ENCODE measurements around the gene COP1. TPM values are rescaled to one million over a fixed set of nuclear protein-coding genes. Genes with fewer than 3 reads are reported as not detected.

Gene COP1
- total and polyA plus RNA-seq, 10 of the 15 experiments (the other 5 are each of a cell fraction or from before 2014, with no cell fraction given): 17.7 to 49.9 (median 38.7) TPM

DNA sequence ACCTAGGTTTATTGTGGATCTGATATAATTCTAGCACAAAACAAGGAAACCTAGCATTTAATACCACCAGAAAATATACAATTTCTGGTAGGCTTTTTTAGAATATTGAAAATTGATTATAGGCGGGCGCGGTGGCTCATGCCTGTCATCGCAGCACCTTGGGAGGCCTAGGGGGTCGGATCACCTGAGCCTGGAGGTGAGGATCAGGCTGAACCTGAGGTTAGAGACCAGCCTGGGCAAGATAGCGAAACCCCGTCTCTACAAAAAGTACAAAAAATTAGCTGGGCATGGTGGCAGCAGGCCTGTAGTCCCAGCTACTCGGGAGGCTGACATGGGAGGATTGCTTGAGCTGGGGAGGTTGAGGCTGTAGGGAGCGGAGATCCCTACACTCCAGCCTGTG is 948 bp upstream of the COP1 start:
- Histone ChIP-seq H3K4me1 (ENCODE audit: control insufficient read depth, insufficient read depth, low read length) (peaks cover 7% of the 10 kb centered on the region; the same call in 1 of the 2 replicates), H3K36me3 (ENCODE audit: control insufficient read depth in 2 of 2, insufficient read depth in 2 of 2, low read length in 1 of 2) (no peaks in the 10 kb centered on the region), H3K79me2 (ENCODE audit: control insufficient read depth, insufficient read depth, low read length) (peaks cover 39% of the 10 kb centered on the region), H4K20me1 (ENCODE audit: control insufficient read depth, insufficient read depth) (no peaks in the 10 kb centered on the region; the same call in 1 of the 2 replicates), H3K27ac (ENCODE audit: control insufficient read depth, insufficient read depth) (peak overlapping the region; percentile 90), H2AFZ (ENCODE audit: control insufficient read depth, low read depth, low read length) (peak overlapping the region; percentile 90), H3K4me3 (peak overlapping the region; percentile 69), H3K4me2 (ENCODE audit: control insufficient read depth, insufficient read depth) (peak overlapping the region; percentile 75), H3K27me3 (replicated peaks in 1 of 2; ENCODE audit: control insufficient read depth in 2 of 2, insufficient read depth in 2 of 2, low read length in 1 of 2) (no peaks in the 10 kb centered on the region), H3K9me3 (replicated peaks; ENCODE audit: control insufficient read depth, insufficient read depth, low read length) (no peaks in the 10 kb centered on the region), H3K9ac (ENCODE audit: control insufficient read depth, insufficient read depth, low read length) (peak overlapping the region; percentile 96)
- TSS peak; percentile 97 for BruUV-seq (replicated peaks)
- RAD21 ChIA-PET (ENCODE audit: unreplicated experiment): interaction anchor here (0.7 to 1.2 kb wide), 3 partner anchors 15 to 30 kb away, joined by 3 to 4 read pairs (median 3); no protein-coding TSS in a partner anchor
- POLR2A ChIA-PET: interaction anchor here (0.5 to 1.0 kb wide), 3 partner anchors 15 to 1242 kb away, joined by 3 read pairs; no protein-coding TSS in a partner anchor
- CTCF ChIA-PET: interaction anchor here (0.7 to 1.3 kb wide), 3 partner anchors 22 to 88 kb away, joined by 3 to 5 read pairs (median 5); no protein-coding TSS in a partner anchor
- ATAC-seq (peak; percentile 1; the same call in 1 of the 3 replicates), FAIRE-seq (no peak), DNase-seq (ENCODE audit: low read depth, low spot score) (no peak)
- TF ChIP-seq STAT1 (conservative IDR thresholded peaks at IDR 0.05) (no peak), SRF (IDR thresholded peaks at IDR 0.05; ENCODE audit: low read depth in 2 of 2, low read length in 2 of 2) (no peak)
- WGBS (ENCODE audit: insufficient coverage, insufficient replicate concordance, low lambda C conversion rate, missing lambda C conversion rate): 17% methylated on average over 9 of the region's 9 CpGs
- SMC1A ChIA-PET (ENCODE audit: uncharacterized antibody, unreplicated experiment): interaction anchor here (0.8 to 1.5 kb wide), 7 partner anchors 13 to 296 kb away, joined by 3 to 4 read pairs (median 4); no protein-coding TSS in a partner anchor
- intact Hi-C loops (cut with micrococcal nuclease; ENCODE audit: unreplicated experiment): no loop called here
- in situ Hi-C loops (cut with MboI): no loop called here

DNA sequence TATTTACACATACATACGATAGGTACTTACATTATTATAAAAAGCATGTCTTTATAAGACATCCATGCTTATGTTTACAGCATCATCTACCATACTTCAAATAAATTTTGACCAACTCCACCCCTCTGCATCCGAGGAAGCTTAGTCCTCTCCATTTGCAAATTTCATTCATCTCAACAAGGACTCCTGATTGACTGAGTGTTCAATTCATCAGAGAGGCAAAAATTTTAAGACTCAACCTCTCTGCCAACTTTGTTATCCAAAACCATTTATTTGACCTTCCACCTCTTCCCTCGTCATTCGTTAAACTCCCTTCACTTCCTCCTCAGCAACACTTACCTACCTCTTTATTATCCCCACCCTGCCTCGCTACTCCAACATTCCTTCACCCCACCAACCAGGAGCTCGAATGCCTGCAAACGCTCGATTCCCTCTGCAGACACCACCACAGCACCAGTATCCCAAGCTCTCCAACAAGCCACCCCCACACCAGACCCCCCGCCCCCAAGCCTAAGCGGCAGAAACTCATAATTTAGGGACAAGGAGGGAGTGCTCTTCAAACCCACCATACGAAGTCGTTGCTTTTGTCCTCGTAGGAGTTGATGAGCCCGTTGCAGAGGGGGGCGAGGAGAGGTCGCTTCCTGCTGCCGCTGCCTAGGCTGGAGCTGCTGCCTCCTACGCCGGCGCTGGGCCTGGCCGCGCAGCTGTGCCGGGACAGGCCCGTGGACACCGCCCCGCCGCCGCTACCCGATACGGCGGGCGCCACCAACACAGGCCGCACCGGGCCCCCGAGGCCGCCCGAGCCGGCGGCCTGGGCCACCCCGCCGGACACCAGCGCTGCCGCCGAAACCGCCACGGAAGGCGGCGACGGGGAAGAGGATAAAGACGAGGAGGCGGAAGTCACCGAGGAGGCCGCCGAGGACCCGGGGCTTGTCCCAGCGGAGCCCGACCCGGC is 803 bp downstream of the COP1 start:
- H3K9ac ChIP-seq (ENCODE audit: control insufficient read depth, insufficient read depth, low read length): peak overlapping the region; percentile 96
- peak overlapping the region; percentile 90 for H2AFZ ChIP-seq (ENCODE audit: control insufficient read depth, low read depth, low read length)
- 1% methylated on average over 50 of the region's 58 CpGs for WGBS (ENCODE audit: insufficient coverage, insufficient replicate concordance, low lambda C conversion rate, missing lambda C conversion rate)
- peaks cover 55% of the 10 kb centered on the region for H3K79me2 ChIP-seq (ENCODE audit: control insufficient read depth, insufficient read depth, low read length)
- RAD21 ChIA-PET (ENCODE audit: unreplicated experiment): interaction anchor here (1.2 kb wide), 2 partner anchors 12 to 21 kb away, joined by 3 read pairs; no protein-coding TSS in a partner anchor
- H3K4me2 ChIP-seq (ENCODE audit: control insufficient read depth, insufficient read depth): peak overlapping the region; percentile 89
- SMC1A ChIA-PET (ENCODE audit: uncharacterized antibody, unreplicated experiment): interaction anchor here (0.6 to 1.8 kb wide), 2 partner anchors 11 to 101 kb away, joined by 3 to 7 read pairs; no protein-coding TSS in a partner anchor
- H3K36me3 ChIP-seq (ENCODE audit: control insufficient read depth in 2 of 2, insufficient read depth in 2 of 2, low read length in 1 of 2): no peaks in the 10 kb centered on the region
- no peak for FAIRE-seq
- peak overlapping the region; percentile 90 for H3K27ac ChIP-seq (ENCODE audit: control insufficient read depth, insufficient read depth)
- intact Hi-C loops (cut with micrococcal nuclease; ENCODE audit: unreplicated experiment) (loop anchor here (2.0 kb wide), 1 partner anchor 87 kb away; no protein-coding TSS in a partner anchor), in situ Hi-C loops (cut with MboI) (no loop called here)
- no TSS peak for BruUV-seq (replicated peaks)
- peaks cover 7% of the 10 kb centered on the region; the same call in 1 of the 2 replicates for H3K4me1 ChIP-seq (ENCODE audit: control insufficient read depth, insufficient read depth, low read length)
- H3K4me3 ChIP-seq: peak overlapping the region; percentile 69
- DNase-seq (ENCODE audit: low read depth, low spot score): no peak
- POLR2A ChIA-PET: interaction anchor here (0.6 to 1.8 kb wide), 2 partner anchors 10 to 12 kb away, joined by 3 to 6 read pairs; no protein-coding TSS in a partner anchor
- no peaks in the 10 kb centered on the region; the same call in 1 of the 2 replicates for H4K20me1 ChIP-seq (ENCODE audit: control insufficient read depth, insufficient read depth)
- H3K27me3 ChIP-seq (replicated peaks in 1 of 2; ENCODE audit: control insufficient read depth in 2 of 2, insufficient read depth in 2 of 2, low read length in 1 of 2): no peaks in the 10 kb centered on the region
- ATAC-seq: peak; percentile 34
- H3K9me3 ChIP-seq (replicated peaks; ENCODE audit: control insufficient read depth, insufficient read depth, low read length): no peaks in the 10 kb centered on the region
- CTCF ChIA-PET: interaction anchor here (0.7 to 1.7 kb wide), 3 partner anchors 10 to 1713 kb away, joined by 3 to 4 read pairs (median 3); no protein-coding TSS in a partner anchor
- peak; percentile 61; the same call in 1 of the 2 replicates for TF ChIP-seq DPF2 (IDR thresholded peaks at IDR 0.05)
- TF ChIP-seq LARP7 (IDR thresholded peaks at IDR 0.05): peak; percentile 42
- 0 out of 2 replicates have a peak, but pooled peaks have one; percentile 79 for TF ChIP-seq ASH2L (IDR thresholded peaks at IDR 0.05; ENCODE audit: borderline replicate concordance, low read depth)
- no peak for TF ChIP-seq CBFB (IDR thresholded peaks at IDR 0.05; ENCODE audit: low read depth)
- 0 out of 2 replicates have a peak, but pooled peaks have one; percentile 32 for TF ChIP-seq ZNF217 (IDR thresholded peaks at IDR 0.05)
- TF ChIP-seq, protein P1, sequence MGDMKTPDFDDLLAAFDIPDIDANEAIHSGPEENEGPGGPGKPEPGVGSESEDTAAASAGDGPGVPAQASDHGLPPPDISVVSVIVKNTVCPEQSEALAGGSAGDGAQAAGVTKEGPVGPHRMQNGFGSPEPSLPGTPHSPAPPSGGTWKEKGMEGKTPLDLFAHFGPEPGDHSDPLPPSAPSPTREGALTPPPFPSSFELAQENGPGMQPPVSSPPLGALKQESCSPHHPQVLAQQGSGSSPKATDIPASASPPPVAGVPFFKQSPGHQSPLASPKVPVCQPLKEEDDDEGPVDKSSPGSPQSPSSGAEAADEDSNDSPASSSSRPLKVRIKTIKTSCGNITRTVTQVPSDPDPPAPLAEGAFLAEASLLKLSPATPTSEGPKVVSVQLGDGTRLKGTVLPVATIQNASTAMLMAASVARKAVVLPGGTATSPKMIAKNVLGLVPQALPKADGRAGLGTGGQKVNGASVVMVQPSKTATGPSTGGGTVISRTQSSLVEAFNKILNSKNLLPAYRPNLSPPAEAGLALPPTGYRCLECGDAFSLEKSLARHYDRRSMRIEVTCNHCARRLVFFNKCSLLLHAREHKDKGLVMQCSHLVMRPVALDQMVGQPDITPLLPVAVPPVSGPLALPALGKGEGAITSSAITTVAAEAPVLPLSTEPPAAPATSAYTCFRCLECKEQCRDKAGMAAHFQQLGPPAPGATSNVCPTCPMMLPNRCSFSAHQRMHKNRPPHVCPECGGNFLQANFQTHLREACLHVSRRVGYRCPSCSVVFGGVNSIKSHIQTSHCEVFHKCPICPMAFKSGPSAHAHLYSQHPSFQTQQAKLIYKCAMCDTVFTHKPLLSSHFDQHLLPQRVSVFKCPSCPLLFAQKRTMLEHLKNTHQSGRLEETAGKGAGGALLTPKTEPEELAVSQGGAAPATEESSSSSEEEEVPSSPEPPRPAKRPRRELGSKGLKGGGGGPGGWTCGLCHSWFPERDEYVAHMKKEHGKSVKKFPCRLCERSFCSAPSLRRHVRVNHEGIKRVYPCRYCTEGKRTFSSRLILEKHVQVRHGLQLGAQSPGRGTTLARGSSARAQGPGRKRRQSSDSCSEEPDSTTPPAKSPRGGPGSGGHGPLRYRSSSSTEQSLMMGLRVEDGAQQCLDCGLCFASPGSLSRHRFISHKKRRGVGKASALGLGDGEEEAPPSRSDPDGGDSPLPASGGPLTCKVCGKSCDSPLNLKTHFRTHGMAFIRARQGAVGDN (IDR thresholded peaks at IDR 0.05): no peak
- TF ChIP-seq CEBPB (IDR thresholded peaks at IDR 0.05; ENCODE audit: borderline replicate concordance in 1 of 2, low read depth in 2 of 2, low read length in 2 of 2): no peak
